Skeletal muscle cell (primary cell): ENCODE data around the gene PDLIM5.
"Not testable (repeated sequence)": the region's sequence is repeated elsewhere in the genome, so short reads cannot be mapped to it uniquely, and the experiment has no call there.

Source experiments
- DNase-seq: peaks from one replicate; pipeline ENCODE4 v3.0.0-alpha.2; 2010; ENCODE audit warnings: low read depth
- H3K4me3 ChIP-seq: 2 replicates; pipeline ENCODE4 v1.5.1; 2011; ENCODE audit warnings: low read depth, mild to moderate bottlenecking, control low read depth, low read length, moderate library complexity

Gene PDLIM5

DNA sequence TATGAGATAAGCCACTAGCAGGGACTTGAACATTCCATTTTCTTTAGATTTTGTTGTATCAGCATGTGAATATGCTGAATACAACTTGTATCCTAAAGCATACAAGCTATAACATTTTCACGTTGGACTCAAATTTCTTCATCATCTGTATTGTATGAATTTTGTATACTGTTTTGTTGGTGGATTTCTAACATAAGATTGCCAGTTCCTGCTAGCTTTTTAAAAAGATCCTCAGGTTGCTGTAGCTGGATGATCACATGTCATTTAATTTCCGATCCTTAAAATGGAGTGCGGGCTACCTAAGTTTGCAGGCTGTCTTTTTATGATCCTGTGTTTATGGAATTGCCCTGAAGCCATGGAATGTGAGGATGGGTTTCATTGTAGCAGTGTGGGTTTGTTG lies 6.9 kb downstream of the PDLIM5 start:
- DNase-seq: no peak

GRCh38 chr4:94459462-94460161 lies 7.9 kb downstream of the PDLIM5 start:
- H3K4me3 ChIP-seq: no peak overlapping the region
- no peak for DNase-seq

More for the DNA sequence above, 6.9 kb downstream of the PDLIM5 start:
- no peak overlapping the region for H3K4me3 ChIP-seq

DNA sequence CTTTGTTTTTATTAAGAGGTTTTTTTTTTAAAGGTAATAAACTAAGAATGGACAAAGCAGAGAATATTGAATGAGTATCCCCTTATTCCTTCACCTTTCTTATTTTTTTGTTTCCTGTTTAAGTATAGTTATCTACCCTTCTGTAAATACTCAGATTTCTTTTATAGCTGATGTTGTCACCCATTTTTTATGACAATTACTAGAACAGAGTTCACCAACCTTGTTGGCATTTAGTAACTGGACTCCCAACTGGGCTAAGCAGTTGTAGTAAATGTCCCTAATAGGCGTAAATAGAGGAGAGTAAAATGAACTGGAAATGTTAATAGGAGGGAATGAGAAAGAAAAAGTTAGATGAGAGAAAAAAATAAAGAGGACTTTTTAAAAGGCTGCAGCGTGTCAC lies 9.8 kb downstream of the PDLIM5 start:
- H3K4me3 ChIP-seq: no peak overlapping the region
- DNase-seq: no peak

DNA sequence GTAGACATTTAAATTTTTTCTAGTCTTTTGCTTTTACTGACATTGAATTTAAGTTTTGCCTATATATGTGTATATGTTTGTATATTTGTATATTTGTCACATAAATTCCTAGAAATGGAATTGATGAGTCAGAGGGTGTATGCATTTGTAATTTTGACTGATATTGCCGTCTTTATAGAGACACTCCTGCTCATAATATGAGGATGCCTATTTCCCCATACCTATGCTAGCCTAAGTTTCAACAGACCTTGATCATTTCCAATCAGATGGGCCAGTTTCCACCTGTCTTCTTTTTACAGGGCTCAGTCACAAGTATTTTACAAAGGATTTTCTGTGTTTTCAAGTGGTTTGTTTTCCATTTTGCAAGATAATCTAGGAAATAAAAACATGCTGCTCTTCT lies 10.8 kb downstream of the PDLIM5 start:
- no peak overlapping the region for H3K4me3 ChIP-seq
- DNase-seq: no peak

DNA sequence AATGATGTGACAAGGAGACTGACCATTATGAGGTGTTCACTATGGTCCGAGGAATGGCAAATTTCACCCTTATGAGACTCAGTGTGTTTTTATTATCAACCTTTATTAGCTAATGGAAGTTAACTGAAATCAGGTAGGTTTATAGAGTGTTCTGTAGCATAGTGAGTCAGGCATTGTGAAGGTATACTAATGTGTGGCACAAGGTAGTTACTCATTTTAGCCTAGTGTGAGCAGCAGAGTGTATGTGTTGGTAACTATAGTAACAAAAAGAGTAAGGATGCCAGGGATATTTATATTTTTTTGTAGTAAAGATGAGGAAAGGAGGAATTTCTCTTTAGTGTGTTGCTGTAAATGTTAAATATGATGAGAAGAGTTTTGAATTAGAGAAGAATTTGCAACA lies 12.0 kb downstream of the PDLIM5 start:
- H3K4me3 ChIP-seq: no peak overlapping the region
- DNase-seq: no peak

DNA sequence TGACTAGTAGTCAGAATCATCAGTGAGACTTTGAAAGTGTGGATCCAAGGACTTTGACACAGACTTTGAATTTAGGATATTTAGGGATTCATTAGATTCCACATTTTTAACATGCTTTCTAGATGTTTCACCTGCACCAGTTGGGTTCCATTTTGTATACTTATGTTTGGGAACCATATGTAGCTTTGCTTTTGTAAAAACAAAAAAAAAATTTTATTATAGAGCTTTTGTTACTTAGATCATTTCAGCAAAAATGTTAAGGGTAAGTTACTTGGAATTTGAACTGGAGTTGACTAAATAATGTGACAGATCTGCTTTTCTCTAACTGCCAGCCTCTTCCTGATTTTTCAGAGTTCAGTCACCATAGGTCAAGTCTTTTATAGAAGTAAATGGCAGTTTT lies 14.6 kb downstream of the PDLIM5 start:
- no peak overlapping the region for H3K4me3 ChIP-seq
- DNase-seq: no peak

DNA sequence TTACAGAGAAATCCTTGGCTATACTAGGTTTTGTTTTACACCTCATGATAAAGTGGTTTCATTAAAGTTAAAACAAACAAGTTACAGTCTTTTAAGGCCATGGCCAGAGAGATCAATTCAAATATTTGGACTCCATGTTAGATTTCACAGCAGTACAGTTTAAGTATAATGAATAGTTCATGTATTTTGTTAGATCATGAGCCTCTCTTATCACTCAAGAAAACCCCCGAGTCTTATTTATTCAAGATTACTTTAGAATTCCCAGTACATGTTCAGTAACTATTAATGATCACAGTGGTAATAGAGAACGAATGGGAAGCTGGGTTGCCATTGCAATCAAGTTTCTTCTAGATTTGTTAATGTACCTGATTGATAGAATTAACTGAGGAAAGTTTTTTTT lies 15.2 kb downstream of the PDLIM5 start:
- no peak for DNase-seq

DNA sequence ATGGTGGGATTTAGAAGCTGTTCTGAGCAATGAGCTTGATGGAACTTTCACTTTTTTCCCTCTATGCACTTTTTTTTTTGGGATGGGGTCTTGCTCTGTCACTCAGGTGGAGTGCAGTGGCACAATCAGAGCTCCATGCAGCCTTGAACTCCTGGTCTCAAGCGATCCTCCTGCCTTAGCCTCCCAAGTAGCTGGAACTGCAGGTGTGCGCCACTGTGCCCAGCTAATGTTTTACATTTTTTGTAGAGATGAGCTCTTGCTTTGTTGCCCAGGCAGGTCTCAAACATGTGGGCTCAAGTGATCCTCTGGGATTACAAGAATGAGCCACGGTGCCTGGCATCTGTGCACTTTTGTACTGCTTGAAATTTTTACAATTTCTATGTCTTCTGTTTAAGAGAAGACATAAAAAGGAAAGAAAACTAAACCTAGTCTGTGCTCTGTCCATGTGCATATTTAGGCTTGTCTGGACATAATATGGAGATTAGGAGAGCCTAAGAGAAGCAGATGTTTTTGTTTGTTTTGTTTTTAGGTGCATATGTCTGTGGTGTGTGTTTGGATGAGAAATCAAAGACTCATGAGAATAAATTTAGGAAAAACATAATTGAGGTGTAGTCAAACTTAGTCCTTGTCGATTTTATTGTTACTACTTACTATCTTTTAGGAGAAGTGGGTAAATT lies 16.5 kb downstream of the PDLIM5 start:
- DNase-seq: no peak
- no peak overlapping the region for H3K4me3 ChIP-seq

More for the DNA sequence above, 15.2 kb downstream of the PDLIM5 start:
- no peak overlapping the region for H3K4me3 ChIP-seq

GRCh38 chr4:94469221-94469784 lies 17.6 kb downstream of the PDLIM5 start:
- DNase-seq: no peak
- no peak overlapping the region for H3K4me3 ChIP-seq

- H3K4me3 ChIP-seq: no peak overlapping the region
- DNase-seq: no peak
Measured at GRCh38 chr4:94470132-94470531, 18.4 kb downstream of the PDLIM5 start.

- DNase-seq, H3K4me3 ChIP-seq: not testable (repeated sequence)
Measured at GRCh38 chr4:94470782-94471181, 19.0 kb downstream of the PDLIM5 start.

DNA sequence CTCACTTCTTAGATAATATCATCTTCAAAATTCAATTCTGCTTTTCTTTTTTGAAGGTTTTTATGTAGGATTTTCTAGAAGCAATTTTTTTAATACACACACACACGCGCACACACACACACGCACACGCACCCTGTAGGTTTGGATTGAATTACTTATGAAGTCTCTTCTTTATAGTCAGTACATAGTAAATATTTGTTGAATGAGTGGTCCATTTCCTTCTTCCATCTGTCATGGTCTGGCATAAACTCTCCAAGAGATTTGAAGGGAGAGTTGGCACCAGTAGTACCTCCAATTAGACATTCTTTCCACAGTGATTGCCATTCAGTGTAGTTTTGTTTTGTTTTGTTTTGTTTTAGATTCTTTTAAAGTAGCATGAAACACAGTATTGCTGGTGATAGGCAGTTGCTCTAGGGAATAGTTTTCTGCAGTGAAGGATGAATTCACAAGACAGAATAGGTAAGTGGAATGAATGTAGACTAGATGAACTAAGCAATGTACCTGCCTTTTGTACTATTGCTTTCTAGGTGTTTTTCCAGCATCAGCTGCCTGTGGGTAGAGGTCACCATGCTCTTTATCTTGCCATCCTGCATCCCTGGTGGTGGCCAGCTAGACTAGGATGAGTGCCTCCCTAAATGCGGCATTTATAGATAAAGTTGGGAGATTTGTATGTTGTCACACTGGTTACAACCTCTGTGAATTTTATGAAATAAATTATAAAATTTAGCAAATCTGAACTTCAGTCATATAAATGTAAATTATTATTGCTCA lies 20.5 kb downstream of the PDLIM5 start:
- DNase-seq: peak; percentile 57
- H3K4me3 ChIP-seq: no peak overlapping the region

DNA sequence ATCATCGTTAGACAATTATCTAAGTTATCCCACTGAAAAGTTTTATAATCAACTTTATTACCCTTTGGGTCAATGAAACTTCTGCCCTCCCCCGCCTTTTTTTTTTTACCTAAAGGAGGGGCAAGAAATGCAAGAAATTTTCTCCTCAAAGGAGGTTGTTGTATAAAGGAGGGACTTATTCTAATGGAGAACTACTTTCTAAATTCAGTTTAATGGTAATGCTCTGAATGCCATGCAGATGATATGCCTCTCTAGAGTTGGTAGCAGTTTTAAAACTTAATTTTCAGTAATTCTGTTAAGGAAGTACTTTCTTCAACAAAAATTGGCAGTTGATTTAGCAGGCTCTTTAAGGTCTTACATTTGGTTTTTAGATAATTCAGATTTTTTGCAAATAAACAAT lies 23.3 kb downstream of the PDLIM5 start:
- no peak overlapping the region for H3K4me3 ChIP-seq
- no peak for DNase-seq

DNA sequence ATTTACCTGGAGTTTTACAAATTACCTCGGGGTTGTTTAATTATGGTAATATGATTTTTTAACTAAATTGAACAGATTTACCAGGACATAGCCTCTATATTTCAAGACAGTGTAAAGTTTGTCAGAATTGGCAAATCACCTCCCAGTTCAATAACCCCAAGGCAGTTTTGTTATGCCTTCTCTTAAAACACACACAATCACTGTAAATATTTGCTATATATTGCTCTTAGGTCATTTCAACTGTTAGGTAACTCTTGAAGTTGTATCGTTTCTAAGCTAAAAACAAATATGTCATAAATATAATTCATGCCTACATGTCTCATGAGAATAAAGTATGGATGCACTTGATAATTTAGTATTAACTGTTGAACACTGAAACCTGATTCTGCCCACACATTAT lies 24.1 kb downstream of the PDLIM5 start:
- H3K4me3 ChIP-seq: no peak overlapping the region
- DNase-seq: no peak

- H3K4me3 ChIP-seq: no peak overlapping the region
- DNase-seq: no peak
Measured at GRCh38 chr4:94477227-94477626, 25.5 kb downstream of the PDLIM5 start.

DNA sequence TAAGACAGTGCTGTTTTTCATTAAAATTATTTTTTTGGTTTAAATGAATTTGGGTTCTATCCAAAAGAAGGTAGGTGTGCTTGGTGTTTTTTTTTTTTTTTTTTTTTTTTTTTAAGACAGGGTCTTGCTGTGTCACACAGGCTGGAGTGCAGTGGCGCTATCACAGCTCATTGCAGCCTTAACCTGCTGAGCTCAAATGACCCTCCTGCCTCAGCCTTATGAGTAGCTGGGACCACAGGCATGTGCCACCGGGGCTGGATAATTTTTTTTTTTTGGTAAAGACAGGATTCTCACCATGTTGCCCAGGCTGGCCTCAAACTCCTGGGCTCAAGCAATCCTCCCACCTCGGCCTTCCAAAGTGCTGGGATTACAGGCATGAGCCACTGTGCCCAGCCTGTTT lies 27.1 kb downstream of the PDLIM5 start:
- not testable (repeated sequence) for DNase-seq, H3K4me3 ChIP-seq

GRCh38 chr4:94479358-94480141 lies 27.8 kb downstream of the PDLIM5 start:
- H3K4me3 ChIP-seq: no peak overlapping the region
- no peak for DNase-seq

DNA sequence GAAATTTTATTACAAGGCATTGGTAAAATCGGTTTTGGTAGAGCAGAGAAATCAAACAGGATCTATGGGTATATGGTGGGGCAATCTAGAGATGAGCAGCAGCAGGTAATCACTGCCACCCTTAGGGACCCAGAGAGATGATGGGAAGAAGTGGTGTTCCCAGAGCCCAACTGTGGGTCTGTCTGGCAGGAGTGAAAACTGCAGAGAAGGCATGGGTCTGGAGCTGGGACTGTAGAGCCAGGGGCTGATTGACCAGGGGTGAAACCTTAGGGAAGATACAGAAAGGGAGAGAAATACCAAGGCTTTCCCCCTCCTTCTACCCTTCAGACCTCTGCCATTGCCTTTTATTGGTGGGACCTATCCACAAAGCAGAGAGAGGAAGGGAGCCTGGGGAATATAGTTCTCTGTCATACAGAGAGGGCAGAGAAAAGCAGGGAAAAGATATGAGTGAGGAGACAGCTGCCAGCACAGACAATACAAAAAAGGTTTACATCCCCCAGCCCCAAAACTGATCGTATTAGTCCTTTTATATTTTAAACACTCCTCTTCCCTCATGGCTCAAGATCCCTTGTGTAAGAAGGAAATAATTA lies 28.7 kb downstream of the PDLIM5 start:
- no peak for DNase-seq
- H3K4me3 ChIP-seq: no peak overlapping the region

DNA sequence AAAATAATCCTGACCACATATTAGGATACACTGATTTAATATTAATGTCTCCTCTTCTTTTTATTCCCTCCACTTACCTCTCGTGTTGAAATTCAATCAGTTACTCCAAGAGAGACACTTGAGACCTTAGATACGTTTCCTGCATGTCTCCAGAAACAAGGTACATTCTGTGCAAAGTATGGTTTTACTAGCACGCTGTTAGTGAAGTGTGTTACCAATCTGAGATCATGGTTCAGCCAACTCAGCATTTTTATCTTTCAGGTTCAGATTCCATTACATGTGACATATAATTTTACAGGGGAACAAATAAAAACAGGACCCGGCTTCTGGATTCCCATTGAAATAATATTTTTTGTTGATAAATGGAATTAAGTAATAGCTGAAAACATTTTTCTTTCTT lies 32.2 kb downstream of the PDLIM5 start:
- no peak overlapping the region for H3K4me3 ChIP-seq
- no peak for DNase-seq
